Endothelial cell (in vitro differentiated cells): Measurements from ENCODE around the gene TPP2. TPM values are rescaled to one million over a fixed set of nuclear protein-coding genes. Genes with fewer than 3 reads are reported as not detected.

Experiments used
- DNase-seq: peaks from one replicate; pipeline ENCODE4 v3.0.0; 2021; ENCODE audit warnings: low spot score
- H3K27ac Mint-ChIP-seq: one replicate; pipeline ENCODE4 v1.8.0; 2021; ENCODE audit warnings: mixed read lengths, inconsistent platforms; ENCODE audit not compliant: unreplicated experiment
- H3K27me3 Mint-ChIP-seq: one replicate; pipeline ENCODE4 v1.8.0; 2021; ENCODE audit warnings: mild to moderate bottlenecking, moderate library complexity, mixed read lengths, inconsistent platforms; ENCODE audit not compliant: unreplicated experiment
- H3K36me3 Mint-ChIP-seq: one replicate; pipeline ENCODE4 v1.8.0; 2021; ENCODE audit warnings: mild to moderate bottlenecking, low read depth, mixed read lengths, inconsistent platforms; ENCODE audit not compliant: unreplicated experiment
- H3K4me1 Mint-ChIP-seq: one replicate; pipeline ENCODE4 v1.8.0; 2021; ENCODE audit warnings: mild to moderate bottlenecking, mixed read lengths, inconsistent platforms; ENCODE audit not compliant: unreplicated experiment
- H3K4me3 Mint-ChIP-seq: one replicate; pipeline ENCODE4 v1.8.0; 2021; ENCODE audit warnings: mild to moderate bottlenecking, mixed read lengths, inconsistent platforms; ENCODE audit not compliant: unreplicated experiment
- H3K9me3 Mint-ChIP-seq: one replicate; pipeline ENCODE4 v1.8.0; 2021; ENCODE audit warnings: mixed read lengths, inconsistent platforms; ENCODE audit not compliant: unreplicated experiment
- total RNA-seq: library from RNA; stranded (reverse); fragmentation: NEBNext Ultra II Directional; extraction: Animal tissue kit (Norgen Biotek cat#: 25700); gene quantifications from one replicate; pipeline ENCODE4 v1.2.1, GENCODE V29; 2021; ENCODE audit not compliant: unreplicated experiment
- TF ChIP-seq, protein P1 (sequence below): fragments of 200-600 bp; sonication (generic); IDR thresholded peaks from one replicate; pipeline ENCODE4 v1.5.0; 2021; ENCODE audit warnings: antibody characterized with exemption; ENCODE audit not compliant: unreplicated experiment

The TPP2 gene
- total RNA-seq, 1 donor from 2014 or later = 91.2 TPM

GRCh38 chr13:102696465-102696864 is 99.7 kb downstream of the TPP2 start:
- peaks cover 20% of the 10 kb centered on the region for H3K4me1 Mint-ChIP-seq
- peaks cover 10% of the 10 kb centered on the region for H3K27me3 Mint-ChIP-seq
- peaks cover 15% of the 10 kb centered on the region for H3K36me3 Mint-ChIP-seq
- H3K27ac Mint-ChIP-seq = no peak overlapping the region
- no peak for DNase-seq
- H3K4me3 Mint-ChIP-seq = no peak overlapping the region
- H3K9me3 Mint-ChIP-seq = no peaks in the 10 kb centered on the region
- TF ChIP-seq, protein P1, sequence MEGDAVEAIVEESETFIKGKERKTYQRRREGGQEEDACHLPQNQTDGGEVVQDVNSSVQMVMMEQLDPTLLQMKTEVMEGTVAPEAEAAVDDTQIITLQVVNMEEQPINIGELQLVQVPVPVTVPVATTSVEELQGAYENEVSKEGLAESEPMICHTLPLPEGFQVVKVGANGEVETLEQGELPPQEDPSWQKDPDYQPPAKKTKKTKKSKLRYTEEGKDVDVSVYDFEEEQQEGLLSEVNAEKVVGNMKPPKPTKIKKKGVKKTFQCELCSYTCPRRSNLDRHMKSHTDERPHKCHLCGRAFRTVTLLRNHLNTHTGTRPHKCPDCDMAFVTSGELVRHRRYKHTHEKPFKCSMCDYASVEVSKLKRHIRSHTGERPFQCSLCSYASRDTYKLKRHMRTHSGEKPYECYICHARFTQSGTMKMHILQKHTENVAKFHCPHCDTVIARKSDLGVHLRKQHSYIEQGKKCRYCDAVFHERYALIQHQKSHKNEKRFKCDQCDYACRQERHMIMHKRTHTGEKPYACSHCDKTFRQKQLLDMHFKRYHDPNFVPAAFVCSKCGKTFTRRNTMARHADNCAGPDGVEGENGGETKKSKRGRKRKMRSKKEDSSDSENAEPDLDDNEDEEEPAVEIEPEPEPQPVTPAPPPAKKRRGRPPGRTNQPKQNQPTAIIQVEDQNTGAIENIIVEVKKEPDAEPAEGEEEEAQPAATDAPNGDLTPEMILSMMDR = no peak

DNA sequence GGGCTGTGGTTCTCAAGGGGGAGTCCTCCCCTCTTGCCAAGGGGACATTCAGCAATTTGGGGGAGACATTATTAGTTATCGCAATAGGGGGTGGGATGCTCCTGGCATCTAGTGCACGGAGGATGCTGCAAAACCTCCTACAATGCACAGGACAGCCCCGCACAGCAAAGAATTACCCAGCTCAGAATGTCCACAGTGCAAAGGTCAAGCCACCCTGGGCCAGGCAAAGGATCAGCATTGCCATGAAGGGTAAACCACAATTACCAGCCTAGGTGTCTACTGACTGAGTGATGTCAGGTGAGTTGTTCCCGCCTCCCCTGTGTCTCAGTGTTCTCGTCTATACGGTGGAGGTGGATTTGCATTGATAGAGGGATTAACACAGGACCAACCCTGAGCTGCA is 100.5 kb downstream of the TPP2 start:
- Mint-ChIP-seq H3K27me3 (peaks cover 10% of the 10 kb centered on the region), H3K4me1 (peaks cover 20% of the 10 kb centered on the region), H3K9me3 (no peaks in the 10 kb centered on the region), H3K27ac (peak overlapping the region; percentile 88), H3K36me3 (peaks cover 15% of the 10 kb centered on the region), H3K4me3 (peak overlapping the region; percentile 10)
- no peak for DNase-seq
- TF ChIP-seq, protein P1 = no peak

DNA sequence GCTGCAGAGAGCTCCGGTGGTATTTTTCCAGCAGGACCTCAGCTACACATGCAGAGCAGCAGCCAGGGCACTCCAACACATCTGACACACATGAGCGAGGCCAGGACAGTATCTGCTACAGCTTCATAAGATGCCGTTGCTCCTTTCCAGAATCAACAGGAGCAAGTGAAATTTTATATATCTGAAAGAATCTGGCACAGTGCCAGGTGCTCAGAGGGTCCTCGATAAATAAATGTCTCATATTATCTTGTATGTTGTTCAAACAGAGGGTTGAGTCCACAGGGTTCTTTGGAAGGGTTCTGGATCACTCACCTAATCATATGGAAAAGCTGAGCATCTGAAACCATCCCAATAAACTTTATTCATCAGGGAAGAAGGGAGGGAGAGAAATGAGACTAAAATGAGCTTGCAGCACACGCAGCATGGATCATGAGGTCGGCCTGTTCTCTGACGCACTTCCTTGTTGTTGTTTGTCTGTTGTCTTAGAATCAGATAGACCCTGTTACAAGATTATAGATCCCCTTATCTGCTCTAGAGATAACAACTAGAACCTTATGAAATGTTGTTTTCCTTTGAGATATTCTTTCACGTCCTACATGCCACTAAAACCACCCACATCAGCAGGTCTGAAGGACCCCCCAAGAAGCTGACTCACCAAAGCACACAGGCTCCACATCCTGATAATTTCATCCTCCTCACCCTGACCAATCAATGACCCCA is 101.3 kb downstream of the TPP2 start:
- H3K4me3 Mint-ChIP-seq = no peak overlapping the region
- H3K27ac Mint-ChIP-seq = no peak overlapping the region
- TF ChIP-seq, protein P1 = no peak
- no peaks in the 10 kb centered on the region for H3K9me3 Mint-ChIP-seq
- peaks cover 10% of the 10 kb centered on the region for H3K27me3 Mint-ChIP-seq
- peaks cover 15% of the 10 kb centered on the region for H3K36me3 Mint-ChIP-seq
- DNase-seq = no peak
- peaks cover 22% of the 10 kb centered on the region for H3K4me1 Mint-ChIP-seq

GRCh38 chr13:102698649-102698980 is 101.8 kb downstream of the TPP2 start:
- Mint-ChIP-seq H3K36me3 (peaks cover 15% of the 10 kb centered on the region), H3K27me3 (peaks cover 10% of the 10 kb centered on the region), H3K27ac (no peak overlapping the region), H3K4me1 (peaks cover 28% of the 10 kb centered on the region), H3K4me3 (no peak overlapping the region), H3K9me3 (no peaks in the 10 kb centered on the region)
- TF ChIP-seq, protein P1 = no peak
- DNase-seq = no peak

GRCh38 chr13:102699504-102699903 is 102.7 kb downstream of the TPP2 start:
- H3K27ac Mint-ChIP-seq = no peak overlapping the region

More at GRCh38 chr13:102699504-102699903, 102.7 kb downstream of the TPP2 start:
- H3K27me3 Mint-ChIP-seq = peaks cover 10% of the 10 kb centered on the region
- no peak for DNase-seq
- peaks cover 15% of the 10 kb centered on the region for H3K36me3 Mint-ChIP-seq
- H3K4me1 Mint-ChIP-seq = peaks cover 36% of the 10 kb centered on the region
- no peaks in the 10 kb centered on the region for H3K9me3 Mint-ChIP-seq
- TF ChIP-seq, protein P1 = no peak
- no peak overlapping the region for H3K4me3 Mint-ChIP-seq
